HCT116 (cell line): ENCODE data around the gene PTPRA.

Experiments used
- ELF1 ChIP-seq: IDR thresholded peaks from 2 replicates; pipeline ENCODE4 v1.6.1; 2012; ENCODE audit warnings: low read depth, borderline replicate concordance
- EZH2 ChIP-seq: fragments of 200-600 bp; sonication (generic); IDR thresholded peaks from 2 replicates; pipeline ENCODE4 v1.6.1; 2017; ENCODE audit warnings: antibody characterized with exemption, mixed run types
- EZH2phosphoT487 ChIP-seq: fragments of 200-600 bp; IDR thresholded peaks from 2 replicates; pipeline ENCODE4 v1.6.1; 2018; ENCODE audit warnings: antibody characterized with exemption, borderline replicate concordance
- POLR2A ChIP-seq: IDR thresholded peaks from 2 replicates; pipeline ENCODE4 v1.7.0; 2011; ENCODE audit warnings: borderline replicate concordance; ENCODE audit not compliant: insufficient read depth, insufficient read length; ENCODE audit errors: extremely low read depth
- SP1 ChIP-seq: IDR thresholded peaks from 2 replicates; pipeline ENCODE4 v1.6.1; 2012; ENCODE audit warnings: low read depth
- YY1 ChIP-seq: IDR thresholded peaks from 2 replicates; pipeline ENCODE4 v1.6.1; 2011; ENCODE audit warnings: low read length, low read depth, moderate library complexity, mild to moderate bottlenecking; ENCODE audit not compliant: insufficient replicate concordance; ENCODE audit errors: extremely low read depth
- ZFX ChIP-seq: fragments of 450-650 bp; IDR thresholded peaks from 2 replicates; pipeline ENCODE4 v1.6.1; 2017
- TF ChIP-seq, protein P1 (sequence below), 3 experiments: fragments of 200-600 bp in 1 of 3; sonication (generic) in 1 of 3; IDR thresholded peaks in 2 of 3; conservative IDR thresholded peaks in 1 of 3; 2 replicates each; pipeline ENCODE4 v1.5.1; 2012 to 2017; ENCODE audit warnings: low read depth in 2 of 3, low read length in 2 of 3, antibody characterized with exemption in 1 of 3, borderline replicate concordance in 1 of 3, control low read depth in 1 of 3, mild to moderate bottlenecking in 1 of 3, mixed read lengths in 1 of 3, mixed run types in 1 of 3, moderate library complexity in 1 of 3; ENCODE audit not compliant: insufficient read depth in 1 of 3
- TF ChIP-seq, protein P2 (sequence below): IDR thresholded peaks from 2 replicates; pipeline ENCODE4 v1.6.1; 2011; ENCODE audit warnings: mild to moderate bottlenecking, low read length, moderate library complexity; ENCODE audit not compliant: insufficient replicate concordance; ENCODE audit errors: extremely low read depth

DNA sequence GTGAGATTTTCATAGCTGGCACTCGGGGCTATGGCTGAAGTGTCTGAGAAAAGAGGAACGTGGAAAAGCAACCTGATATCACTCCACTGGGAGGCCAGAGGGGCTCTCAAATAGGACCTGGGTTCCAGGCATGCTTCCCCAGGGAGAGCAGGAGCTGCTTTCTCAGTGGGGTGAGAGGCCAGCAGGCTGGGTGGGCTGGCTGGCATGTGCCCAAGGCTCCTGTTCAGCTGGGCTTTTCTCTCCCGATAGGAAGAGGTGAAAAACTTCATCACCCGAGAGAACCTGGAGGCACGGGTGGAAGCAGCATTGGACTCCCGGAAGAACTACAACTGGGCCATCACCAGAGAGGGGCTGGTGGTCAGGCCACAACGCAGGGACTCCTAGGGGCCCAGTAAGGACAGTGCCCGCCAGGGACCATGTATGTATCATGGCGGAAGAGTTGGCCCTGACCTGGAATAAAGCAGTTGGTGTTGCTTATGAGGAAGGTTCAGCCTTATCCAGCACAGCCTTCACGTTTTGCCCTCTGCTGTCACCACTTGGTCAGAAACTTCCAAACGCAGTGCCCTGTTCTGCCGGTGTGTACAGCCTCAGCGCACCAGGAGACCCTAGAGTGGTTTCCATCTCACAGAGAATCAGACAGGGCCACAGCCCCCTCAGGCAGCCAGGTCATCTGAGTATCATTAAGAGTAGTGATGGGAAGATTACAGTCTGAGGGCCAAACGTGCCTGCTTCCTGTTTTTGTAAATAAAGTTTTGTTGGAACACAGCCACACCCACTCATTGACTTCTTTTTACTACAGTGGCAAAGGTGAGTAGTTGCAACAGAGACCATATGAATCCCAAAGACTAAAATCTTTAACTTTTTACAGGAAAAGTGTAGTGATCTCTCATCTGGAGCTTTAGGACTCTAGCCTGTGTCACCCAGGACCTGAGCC is 174.5 kb downstream of the PTPRA start:
- TF ChIP-seq, protein P1, sequence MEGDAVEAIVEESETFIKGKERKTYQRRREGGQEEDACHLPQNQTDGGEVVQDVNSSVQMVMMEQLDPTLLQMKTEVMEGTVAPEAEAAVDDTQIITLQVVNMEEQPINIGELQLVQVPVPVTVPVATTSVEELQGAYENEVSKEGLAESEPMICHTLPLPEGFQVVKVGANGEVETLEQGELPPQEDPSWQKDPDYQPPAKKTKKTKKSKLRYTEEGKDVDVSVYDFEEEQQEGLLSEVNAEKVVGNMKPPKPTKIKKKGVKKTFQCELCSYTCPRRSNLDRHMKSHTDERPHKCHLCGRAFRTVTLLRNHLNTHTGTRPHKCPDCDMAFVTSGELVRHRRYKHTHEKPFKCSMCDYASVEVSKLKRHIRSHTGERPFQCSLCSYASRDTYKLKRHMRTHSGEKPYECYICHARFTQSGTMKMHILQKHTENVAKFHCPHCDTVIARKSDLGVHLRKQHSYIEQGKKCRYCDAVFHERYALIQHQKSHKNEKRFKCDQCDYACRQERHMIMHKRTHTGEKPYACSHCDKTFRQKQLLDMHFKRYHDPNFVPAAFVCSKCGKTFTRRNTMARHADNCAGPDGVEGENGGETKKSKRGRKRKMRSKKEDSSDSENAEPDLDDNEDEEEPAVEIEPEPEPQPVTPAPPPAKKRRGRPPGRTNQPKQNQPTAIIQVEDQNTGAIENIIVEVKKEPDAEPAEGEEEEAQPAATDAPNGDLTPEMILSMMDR (IDR thresholded peaks at IDR 0.05 in 2 of 3, conservative IDR thresholded peaks at IDR 0.05 in 1 of 3; ENCODE audit: borderline replicate concordance in 1 of 3, insufficient read depth in 1 of 3, low read depth in 2 of 3, low read length in 2 of 3) = no peak
- TF ChIP-seq ELF1 (no peak), ZFX (no peak), SP1 (no peak), EZH2phosphoT487 (no peak), POLR2A (no peak), EZH2 (no peak), YY1 (no peak)
- TF ChIP-seq, protein P2, sequence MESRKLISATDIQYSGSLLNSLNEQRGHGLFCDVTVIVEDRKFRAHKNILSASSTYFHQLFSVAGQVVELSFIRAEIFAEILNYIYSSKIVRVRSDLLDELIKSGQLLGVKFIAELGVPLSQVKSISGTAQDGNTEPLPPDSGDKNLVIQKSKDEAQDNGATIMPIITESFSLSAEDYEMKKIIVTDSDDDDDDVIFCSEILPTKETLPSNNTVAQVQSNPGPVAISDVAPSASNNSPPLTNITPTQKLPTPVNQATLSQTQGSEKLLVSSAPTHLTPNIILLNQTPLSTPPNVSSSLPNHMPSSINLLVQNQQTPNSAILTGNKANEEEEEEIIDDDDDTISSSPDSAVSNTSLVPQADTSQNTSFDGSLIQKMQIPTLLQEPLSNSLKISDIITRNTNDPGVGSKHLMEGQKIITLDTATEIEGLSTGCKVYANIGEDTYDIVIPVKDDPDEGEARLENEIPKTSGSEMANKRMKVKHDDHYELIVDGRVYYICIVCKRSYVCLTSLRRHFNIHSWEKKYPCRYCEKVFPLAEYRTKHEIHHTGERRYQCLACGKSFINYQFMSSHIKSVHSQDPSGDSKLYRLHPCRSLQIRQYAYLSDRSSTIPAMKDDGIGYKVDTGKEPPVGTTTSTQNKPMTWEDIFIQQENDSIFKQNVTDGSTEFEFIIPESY = no peak
